Vagina (tissue), 2 donors: ENCODE data around the gene GTF2H1. TPM values are rescaled to one million over a fixed set of nuclear protein-coding genes. Genes with fewer than 3 reads are reported as not detected.
A peak's percentile ranks its signal among the peaks of the same experiment; 100 is the strongest.

Experiments
- DNase-seq, 2 donors: peaks; one replicate each; pipeline ENCODE4 v3.0.0-alpha.2; 2017; ENCODE audit errors: extremely low spot score in 2 of 2
- H3K27ac ChIP-seq: fragments of 200-600 bp; sonication (generic); one replicate; pipeline ENCODE4 v1.5.1; 2019
- H3K27me3 ChIP-seq: fragments of 200-600 bp; sonication (generic); one replicate; pipeline ENCODE4 v1.5.1; 2019
- H3K36me3 ChIP-seq, 2 donors: fragments of 200-600 bp; sonication (generic); one replicate each; pipeline ENCODE4 v1.5.1; 2017 to 2019
- H3K4me1 ChIP-seq: fragments of 200-600 bp; sonication (generic); one replicate; pipeline ENCODE4 v1.5.1; 2019
- H3K4me3 ChIP-seq, 2 donors: fragments of 200-600 bp; sonication (generic); 1 replicate in 1 of 2; 2 replicates in 1 of 2; pipeline ENCODE4 v1.5.1; 2016 to 2019
- H3K9me3 ChIP-seq: fragments of 200-600 bp; sonication (generic); one replicate; pipeline ENCODE4 v1.5.1; 2019
- CTCF ChIP-seq, 3 experiments: fragments of 450-650 bp in 2 of 3; fragments of 200-600 bp in 1 of 3; sonication (generic) in 1 of 3; IDR thresholded peaks; one replicate each; pipeline ENCODE4 v1.5.1; 2017 to 2019; ENCODE audit warnings: antibody characterized with exemption in 3 of 3, mild to moderate bottlenecking in 2 of 3, moderate library complexity in 2 of 3
- POLR2A ChIP-seq, 2 donors: fragments of 450-650 bp; IDR thresholded peaks; one replicate each; pipeline ENCODE4 v1.6.1; 2017; ENCODE audit warnings: antibody characterized with exemption in 2 of 2, mild to moderate bottlenecking in 2 of 2, moderate library complexity in 2 of 2
- POLR2AphosphoS5 ChIP-seq, 2 donors: sonication (generic); formaldehyde crosslinking; IDR thresholded peaks; one replicate each; pipeline ENCODE4 v1.9.0; 2017; ENCODE audit warnings: antibody characterized with exemption in 2 of 2, mild to moderate bottlenecking in 2 of 2, low read depth in 1 of 2; ENCODE audit not compliant: insufficient read depth in 1 of 2
- intact Hi-C: fragments of 100-400 bp; cut with DNase I; formaldehyde crosslinking; loops from one replicate; pipeline ENCODE4 v1.15.1; 2023
- total RNA-seq: library from RNA; depleted of rRNA; stranded (reverse); fragments of >200 nt; gene quantifications from one replicate; pipeline ENCODE4 v1.2.3, GENCODE V29; 2016

Gene GTF2H1
- total RNA-seq, 1 donor from 2014 or later = 64.1 TPM

- H3K9me3 ChIP-seq = no peaks in the 10 kb centered on the region
- intact Hi-C loops = no loop called here
- H3K4me1 ChIP-seq = peaks cover 60% of the 10 kb centered on the region
- no peak overlapping the region for H3K27ac ChIP-seq
- no peak overlapping the region for H3K4me3 ChIP-seq
- H3K27me3 ChIP-seq = no peaks in the 10 kb centered on the region
- no peaks in the 10 kb centered on the region for H3K36me3 ChIP-seq
- DNase-seq = no peak
- TF ChIP-seq CTCF (IDR thresholded peaks at IDR 0.05) = no peak
- no peak for TF ChIP-seq POLR2A (IDR thresholded peaks at IDR 0.05)
- TF ChIP-seq POLR2AphosphoS5 (IDR thresholded peaks at IDR 0.05; ENCODE audit: insufficient read depth in 1 of 2, low read depth in 1 of 2) = no peak
These were observed 2.0 kb downstream of the GTF2H1 start for GRCh38 chr11:18324381-18324780.

GRCh38 chr11:18329196-18329870 lies 7.0 kb downstream of the GTF2H1 start:
- Histone ChIP-seq H3K27me3 (no peaks in the 10 kb centered on the region), H3K36me3 (peaks cover 0 to 21% of the 10 kb centered on the region in 2 donors), H3K27ac (no peak overlapping the region), H3K4me1 (peaks cover 22% of the 10 kb centered on the region), H3K4me3 (no peak overlapping the region), H3K9me3 (no peaks in the 10 kb centered on the region)
- intact Hi-C loops = no loop called here
- TF ChIP-seq POLR2A (IDR thresholded peaks at IDR 0.05) = no peak
- TF ChIP-seq POLR2AphosphoS5 (IDR thresholded peaks at IDR 0.05; ENCODE audit: insufficient read depth in 1 of 2, low read depth in 1 of 2) = peak in 1 of 2 donors; percentile 26
- TF ChIP-seq CTCF (IDR thresholded peaks at IDR 0.05) = no peak
- no peak for DNase-seq

- H3K36me3 ChIP-seq = peaks cover 0 to 37% of the 10 kb centered on the region in 2 donors
- no peaks in the 10 kb centered on the region for H3K27me3 ChIP-seq
- no peaks in the 10 kb centered on the region for H3K9me3 ChIP-seq
- H3K4me3 ChIP-seq = no peak overlapping the region
- H3K4me1 ChIP-seq = peaks cover 6% of the 10 kb centered on the region
- intact Hi-C loops = no loop called here
- no peak for DNase-seq
- no peak for TF ChIP-seq POLR2A (IDR thresholded peaks at IDR 0.05)
- TF ChIP-seq CTCF (IDR thresholded peaks at IDR 0.05) = no peak
- no peak for TF ChIP-seq POLR2AphosphoS5 (IDR thresholded peaks at IDR 0.05; ENCODE audit: insufficient read depth in 1 of 2, low read depth in 1 of 2)
- no peak overlapping the region for H3K27ac ChIP-seq
These were observed 8.6 kb downstream of the GTF2H1 start for GRCh38 chr11:18330921-18331320.

- H3K4me1 ChIP-seq = peaks cover 6% of the 10 kb centered on the region
- H3K4me3 ChIP-seq = no peak overlapping the region
- no peaks in the 10 kb centered on the region for H3K9me3 ChIP-seq
- TF ChIP-seq CTCF (IDR thresholded peaks at IDR 0.05) = no peak
- no peak for TF ChIP-seq POLR2A (IDR thresholded peaks at IDR 0.05)
- TF ChIP-seq POLR2AphosphoS5 (IDR thresholded peaks at IDR 0.05; ENCODE audit: insufficient read depth in 1 of 2, low read depth in 1 of 2) = no peak
- no peak overlapping the region for H3K27ac ChIP-seq
- intact Hi-C loops = no loop called here
- no peaks in the 10 kb centered on the region for H3K27me3 ChIP-seq
- H3K36me3 ChIP-seq = peaks cover 0 to 51% of the 10 kb centered on the region in 2 donors
- no peak for DNase-seq
These were observed 9.9 kb downstream of the GTF2H1 start for GRCh38 chr11:18332302-18332701.

- Histone ChIP-seq H3K4me3 (no peak overlapping the region), H3K27me3 (no peaks in the 10 kb centered on the region), H3K27ac (no peak overlapping the region), H3K9me3 (no peaks in the 10 kb centered on the region), H3K4me1 (peaks cover 6% of the 10 kb centered on the region), H3K36me3 (peaks cover 0 to 57% of the 10 kb centered on the region in 2 donors)
- intact Hi-C loops = no loop called here
- TF ChIP-seq POLR2AphosphoS5 (IDR thresholded peaks at IDR 0.05; ENCODE audit: insufficient read depth in 1 of 2, low read depth in 1 of 2) (no peak), POLR2A (IDR thresholded peaks at IDR 0.05) (no peak), CTCF (IDR thresholded peaks at IDR 0.05) (no peak)
- DNase-seq = no peak
These were observed 10.5 kb downstream of the GTF2H1 start for GRCh38 chr11:18332891-18333290.
